CD4-positive, alpha-beta T cell treated with Interleukin-1 beta for 1 hour (primary cell): ENCODE results near the gene UPF1.

Experiments
- DNase-seq, 2 donors: peaks; one replicate each; pipeline ENCODE4 v3.0.0-alpha.2; 2020 to 2022

Gene UPF1

GRCh38 chr19:18876865-18877264 is 45.1 kb downstream of the UPF1 start:
- DNase-seq, result no peak

GRCh38 chr19:18878058-18878797 is 46.5 kb downstream of the UPF1 start:
- DNase-seq, result no peak

DNA sequence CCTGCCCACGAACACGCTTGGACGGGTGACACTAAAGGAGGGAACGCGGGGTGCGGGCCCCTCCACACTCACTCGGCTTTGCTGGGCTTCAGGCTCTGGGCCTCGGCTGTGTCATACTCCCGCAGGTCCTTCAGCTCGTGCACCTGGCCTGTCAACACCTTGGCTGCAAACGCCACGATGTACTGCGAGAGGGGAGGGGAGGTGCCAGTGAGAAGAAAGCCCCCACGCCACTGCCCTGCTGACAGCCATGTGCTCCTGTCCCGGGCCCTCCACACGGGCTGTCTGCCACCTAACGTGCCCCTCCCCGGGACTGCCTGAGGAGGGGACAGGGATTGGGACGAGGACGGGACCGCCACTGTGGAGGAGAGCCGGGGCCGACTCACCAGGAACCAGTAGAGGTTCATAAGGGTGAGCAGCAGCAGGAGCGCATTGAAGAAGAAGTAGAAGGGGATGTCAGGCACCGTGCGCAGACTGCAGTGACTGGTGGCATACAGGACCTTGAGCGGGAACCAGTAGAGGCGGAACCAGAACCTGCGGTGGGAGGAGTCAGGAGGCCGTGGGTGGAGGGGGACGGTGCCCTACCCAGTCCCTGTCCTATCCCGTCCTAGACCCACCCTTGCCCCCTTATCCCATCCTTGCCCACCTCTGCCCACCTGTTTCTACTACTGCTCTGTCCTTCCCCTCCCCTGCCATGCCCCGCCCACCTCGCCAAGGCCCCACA is 47.3 kb downstream of the UPF1 start:
- no peak for DNase-seq

DNA sequence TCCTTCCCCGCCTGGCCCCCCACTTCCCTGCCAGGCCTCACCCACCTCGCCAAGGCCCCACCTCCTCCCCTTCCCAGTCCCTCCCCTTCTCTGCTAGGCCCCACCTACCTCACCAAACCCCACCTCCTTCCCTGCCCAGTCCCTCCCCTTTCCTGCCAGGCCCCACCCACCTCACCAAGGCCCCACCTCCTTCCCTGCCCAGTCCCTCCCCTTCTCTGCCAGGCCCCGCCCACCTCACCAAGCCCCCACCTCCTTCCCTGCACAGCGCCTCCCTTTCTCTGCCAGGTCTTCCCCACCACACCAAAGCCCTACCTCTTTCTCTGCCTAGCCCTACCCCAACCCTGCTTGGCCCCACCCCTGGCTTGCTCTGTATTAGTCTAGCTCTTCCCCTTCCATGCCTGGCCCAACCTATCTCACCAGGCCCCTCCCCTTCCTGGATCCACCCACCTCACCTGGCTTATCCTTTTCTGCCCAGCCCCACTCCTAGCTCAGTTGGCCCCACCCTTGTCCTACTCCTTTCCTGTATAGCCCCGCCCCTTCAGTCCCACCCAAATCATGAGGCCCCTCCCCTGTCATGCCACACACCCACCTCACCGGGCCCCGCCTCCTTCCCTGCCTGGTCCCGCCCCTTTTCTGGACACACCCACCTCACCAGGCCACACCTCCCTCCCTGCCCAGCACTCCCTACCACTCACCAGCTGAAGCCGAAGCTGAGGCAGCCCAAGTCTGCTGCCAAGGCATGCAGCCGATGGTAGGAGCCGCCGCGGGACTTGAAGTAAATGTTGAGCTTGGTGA is 48.0 kb downstream of the UPF1 start:
- peak; percentile 21 to 26 for DNase-seq

DNA sequence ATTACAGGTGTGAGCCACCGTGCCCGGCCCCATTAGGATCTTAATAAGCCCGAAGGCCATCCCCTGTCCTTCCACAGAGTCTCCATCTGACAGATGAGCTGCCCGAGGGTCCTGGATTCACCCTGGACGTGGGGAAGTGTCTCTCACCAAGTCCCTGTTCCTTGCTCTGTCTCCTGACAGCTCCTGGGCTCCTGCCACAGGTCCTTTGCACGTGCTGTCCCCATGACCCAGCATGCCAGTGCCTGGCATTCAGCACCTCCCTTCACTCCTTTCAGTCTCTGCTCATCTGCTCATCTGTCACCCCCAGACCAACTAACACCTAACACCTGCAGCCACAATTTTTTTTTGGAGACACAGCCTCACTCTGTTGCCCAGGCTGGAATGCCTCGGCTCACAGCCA is 49.7 kb downstream of the UPF1 start:
- DNase-seq, result no peak

DNA sequence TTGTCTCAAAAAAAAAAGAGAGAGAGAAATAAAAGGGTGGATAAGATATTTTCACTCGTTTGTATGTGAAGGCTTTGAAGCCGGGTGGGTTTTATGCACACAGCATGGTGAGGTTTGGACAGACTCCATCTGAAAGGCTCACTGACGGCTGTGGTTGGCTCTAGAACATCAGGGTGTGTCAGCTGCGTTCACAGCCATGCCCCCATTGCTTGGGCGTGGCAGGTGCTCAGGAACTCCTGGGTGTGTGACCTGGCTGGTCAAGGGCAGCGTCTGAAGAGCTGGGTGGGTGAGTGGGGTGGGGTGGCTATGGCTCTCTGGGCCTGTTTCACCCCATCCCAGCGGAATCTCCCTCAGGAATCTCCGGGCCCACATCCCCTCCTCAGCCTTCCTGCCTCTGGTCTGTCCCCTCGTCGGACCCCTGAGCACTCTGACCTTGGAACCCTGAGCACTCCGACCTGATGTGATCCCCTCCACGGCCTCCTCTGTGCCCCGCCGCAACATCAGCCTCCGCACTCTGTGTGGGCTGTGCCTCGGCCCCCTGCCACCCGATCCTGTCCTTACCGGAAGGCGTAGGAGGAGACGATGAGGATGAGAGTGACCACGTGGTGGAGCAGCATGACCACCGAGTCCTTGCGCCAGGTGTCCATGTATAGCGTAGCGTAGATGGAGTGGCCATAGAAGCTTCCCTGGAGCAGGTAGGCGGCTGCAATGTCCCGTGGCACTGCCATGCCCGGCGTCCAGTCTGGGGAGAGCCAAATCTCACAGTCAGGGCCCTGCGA is 52.0 kb downstream of the UPF1 start:
- DNase-seq, result no peak

- DNase-seq, result no peak
Observed at GRCh38 chr19:18886972-18887371, 55.2 kb downstream of the UPF1 start.

DNA sequence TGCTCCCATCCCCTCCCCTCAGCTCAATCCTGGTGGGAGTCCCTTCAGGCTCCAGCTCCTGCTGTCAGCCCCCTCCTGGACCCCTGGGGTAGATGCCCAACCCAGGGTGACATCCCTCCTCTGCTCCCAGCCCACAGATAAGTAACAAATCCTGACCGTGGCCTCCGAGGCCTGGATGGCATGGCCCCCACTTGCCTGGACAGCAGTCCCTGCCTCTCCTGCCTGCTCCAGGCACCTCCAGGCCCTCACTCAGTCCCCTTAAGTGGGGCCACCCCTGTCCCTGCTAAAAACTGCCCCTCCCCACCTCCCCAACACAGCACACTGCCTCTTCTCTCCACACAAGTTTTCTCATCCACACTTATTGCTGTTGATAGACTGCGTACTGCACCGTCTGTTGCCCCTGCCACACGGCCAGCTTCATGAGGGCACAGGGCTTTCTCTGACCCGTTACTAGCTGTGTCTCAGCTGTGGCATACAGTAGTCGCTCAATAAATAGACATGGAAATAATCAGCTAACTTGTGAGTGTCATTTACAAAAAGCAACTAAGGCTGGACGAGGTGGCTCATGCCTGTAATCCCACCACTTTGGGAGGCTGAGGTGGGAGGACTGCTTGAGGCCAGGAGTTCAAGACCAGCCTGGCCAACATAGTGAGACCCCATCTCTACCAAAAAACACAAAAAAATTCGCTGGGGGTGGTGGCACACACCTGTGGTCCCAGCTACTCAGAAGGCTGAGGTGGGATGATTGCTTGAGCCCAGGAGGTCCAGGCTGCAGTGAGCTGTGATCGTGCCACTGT is 58.4 kb downstream of the UPF1 start:
- no peak for DNase-seq

DNA sequence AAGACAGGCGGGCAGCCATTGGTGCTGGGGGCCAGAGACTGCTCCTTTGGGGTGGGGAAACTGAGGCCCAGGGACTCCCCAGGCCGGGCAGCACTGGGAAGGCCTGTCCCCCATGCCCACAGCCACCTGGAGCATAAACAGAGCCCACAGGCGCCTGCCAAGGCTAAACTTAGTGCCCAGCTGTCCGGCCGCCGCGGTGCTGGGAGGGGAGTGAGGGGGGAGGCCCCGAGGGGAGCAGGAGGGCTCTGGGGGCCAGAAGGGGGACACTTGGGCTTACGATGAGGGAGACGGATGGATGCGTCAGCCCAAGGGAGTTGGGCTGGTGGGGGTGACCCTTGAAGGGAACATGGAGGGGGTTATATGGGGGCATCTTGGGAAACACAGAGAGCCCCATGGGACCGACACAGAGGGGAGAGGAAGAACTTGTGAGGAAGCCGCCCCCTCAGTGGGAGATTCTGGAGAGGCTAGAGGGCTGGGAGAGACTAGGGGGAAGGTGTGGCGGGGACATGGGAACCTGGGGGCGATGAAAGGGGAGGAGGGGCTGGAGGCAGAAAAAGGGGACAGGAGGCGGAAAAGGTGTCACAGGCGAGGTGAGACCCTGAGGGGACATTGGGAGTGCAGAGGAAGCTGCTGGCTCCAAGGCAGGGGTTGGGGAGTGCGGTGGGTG is 62.0 kb downstream of the UPF1 start:
- DNase-seq, result no peak

DNA sequence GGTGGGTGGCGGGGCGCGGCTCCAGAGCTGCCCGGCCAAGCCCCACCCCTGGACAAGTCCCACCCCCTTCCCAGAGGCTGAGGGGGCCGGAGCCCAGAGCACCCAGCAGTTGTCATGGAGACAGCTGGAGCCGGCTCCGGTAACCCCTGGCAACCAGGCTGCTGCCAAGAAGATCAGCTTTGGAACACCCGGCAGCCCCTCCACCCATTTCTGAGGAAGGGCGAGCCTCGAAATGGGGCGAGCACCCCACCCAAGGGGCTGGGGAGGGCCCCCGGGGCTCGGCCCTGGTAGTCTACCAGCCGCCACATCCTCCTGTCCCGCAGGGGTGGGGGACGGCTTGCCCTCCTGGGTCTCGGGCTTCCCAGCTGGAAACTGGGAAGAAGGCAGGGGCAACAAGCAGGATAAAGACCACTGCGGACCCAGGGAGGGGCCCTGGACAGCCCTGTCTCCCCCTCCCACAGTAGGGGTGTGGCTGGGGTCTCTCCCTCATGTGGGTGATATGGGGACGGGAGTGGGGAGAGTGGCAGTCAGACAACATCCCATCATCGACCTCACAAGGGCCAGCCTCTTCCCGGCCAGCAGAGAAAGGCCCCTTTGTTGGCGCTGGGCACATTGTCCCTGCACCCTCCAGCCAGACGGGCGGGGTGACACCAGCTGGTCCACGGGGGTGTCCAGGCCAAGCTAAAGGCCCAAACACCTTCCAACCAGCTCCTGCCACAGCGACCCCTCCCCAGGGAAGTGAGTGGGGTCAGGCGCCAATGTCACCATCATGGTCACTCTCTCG is 62.7 kb downstream of the UPF1 start:
- no peak for DNase-seq

DNA sequence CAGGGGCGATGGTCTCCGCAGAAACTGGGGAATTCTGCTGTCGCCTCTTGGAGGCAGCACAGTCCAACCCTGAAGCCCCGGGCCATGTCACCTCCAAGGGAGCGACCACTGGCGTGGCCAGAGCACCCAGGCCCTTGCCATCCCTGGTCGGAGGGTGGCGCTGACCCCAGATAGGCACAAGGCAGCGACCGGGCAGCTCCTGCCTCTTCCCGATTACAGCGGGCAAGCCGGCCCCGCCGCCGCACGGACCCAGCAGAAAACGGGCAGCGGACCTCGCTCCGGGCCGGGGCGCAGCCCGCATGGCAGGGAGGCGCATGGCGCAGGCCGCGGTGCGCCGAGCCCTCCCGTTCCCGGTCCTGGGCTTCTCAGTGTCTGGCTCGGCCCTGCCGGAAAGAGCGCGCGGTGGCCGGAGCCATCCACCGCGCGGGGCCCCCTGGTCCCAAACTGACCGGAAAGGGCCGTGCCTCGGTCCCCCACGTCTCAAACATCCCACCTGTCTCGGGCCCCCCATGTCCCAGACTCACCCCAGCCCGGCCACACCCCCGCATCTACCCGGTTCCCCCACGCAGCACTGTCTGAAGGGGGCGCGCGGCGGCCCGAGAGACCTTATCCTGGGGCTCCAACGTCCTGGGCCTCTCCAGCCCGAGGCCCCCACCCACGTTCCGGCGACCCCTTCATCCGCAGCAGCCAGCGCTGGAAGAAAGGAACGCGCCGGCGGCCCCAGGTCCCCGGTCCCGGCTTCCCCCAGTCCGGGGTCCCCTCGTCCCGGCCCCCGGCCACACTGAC is 63.5 kb downstream of the UPF1 start:
- no peak for DNase-seq

- no peak for DNase-seq
Observed at GRCh38 chr19:18895824-18896341, 64.1 kb downstream of the UPF1 start, which contains the start of gene CERS1. CERS1 (minus strand) TSS chr19:18896158; CDS start chr19:18896072, 86 bp downstream.

DNA sequence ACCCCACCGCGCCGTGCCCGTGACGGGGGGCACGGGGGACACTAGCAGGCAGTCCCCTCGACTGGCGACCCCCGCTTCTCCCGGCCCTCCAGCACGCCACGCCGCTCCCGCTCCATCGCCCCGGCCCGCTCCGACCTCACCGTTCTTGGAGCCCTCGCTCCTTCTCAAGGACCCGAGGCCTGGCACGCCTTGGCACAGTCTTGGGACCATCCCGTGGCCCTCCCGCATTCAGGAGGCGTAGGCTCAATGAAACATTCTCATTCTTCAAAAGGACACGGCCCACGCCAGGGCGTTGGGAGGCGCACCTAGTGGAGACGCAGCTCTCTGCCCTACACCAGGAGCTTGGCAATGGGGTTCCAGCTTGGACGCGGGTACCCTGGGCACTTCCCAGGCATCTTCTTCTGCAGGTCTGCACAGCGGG is 64.7 kb downstream of the UPF1 start:
- no peak for DNase-seq

GRCh38 chr19:18897094-18898029 is 65.6 kb downstream of the UPF1 start:
- no peak for DNase-seq

- no peak for DNase-seq
Observed at GRCh38 chr19:18898081-18898606, 66.4 kb downstream of the UPF1 start.

DNA sequence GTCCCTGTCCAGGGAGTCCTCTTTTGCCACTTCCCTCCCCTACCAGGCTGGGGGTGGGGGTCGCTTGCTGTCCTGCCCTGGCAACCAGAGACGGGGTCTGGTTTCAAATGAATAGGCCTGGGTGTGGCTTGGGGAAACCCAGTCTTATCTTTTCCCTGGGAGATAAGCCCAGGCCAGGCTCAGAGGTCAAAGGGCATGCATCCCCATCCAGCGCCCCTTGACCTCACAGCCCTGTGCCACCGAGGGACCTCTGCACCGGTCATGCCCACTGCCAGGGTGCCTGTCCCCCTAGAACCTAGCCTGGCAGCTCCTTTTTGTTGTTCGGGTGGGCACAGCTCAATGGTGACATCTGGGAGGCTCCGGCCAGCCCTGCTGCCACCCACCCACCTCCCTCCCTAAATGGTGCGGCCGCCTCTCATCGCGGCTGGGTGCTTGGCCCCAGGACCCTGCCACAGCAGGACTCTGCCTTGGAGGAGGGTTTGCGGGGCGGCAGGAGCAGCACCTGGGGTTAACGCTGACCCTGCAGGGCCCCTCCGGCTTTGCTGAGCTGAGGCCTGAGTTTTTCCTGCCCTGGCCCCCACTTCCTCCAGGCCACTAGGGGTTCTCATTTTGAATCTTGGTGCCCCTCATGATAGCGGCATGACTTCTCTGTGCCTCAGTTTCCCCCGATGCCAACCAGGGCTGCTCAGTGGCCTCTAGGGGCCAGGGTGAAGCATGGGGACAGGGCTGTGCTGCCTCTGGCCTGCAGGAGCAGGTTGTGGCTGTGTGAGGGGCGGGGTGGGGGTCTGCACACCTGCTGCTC is 67.0 kb downstream of the UPF1 start:
- no peak for DNase-seq
